ENCODE results near the gene MTO1.
"Not testable (repeated sequence)": the region's sequence is repeated elsewhere in the genome, so short reads cannot be mapped to it uniquely, and the experiment has no call there.

MTO1 gene

DNA sequence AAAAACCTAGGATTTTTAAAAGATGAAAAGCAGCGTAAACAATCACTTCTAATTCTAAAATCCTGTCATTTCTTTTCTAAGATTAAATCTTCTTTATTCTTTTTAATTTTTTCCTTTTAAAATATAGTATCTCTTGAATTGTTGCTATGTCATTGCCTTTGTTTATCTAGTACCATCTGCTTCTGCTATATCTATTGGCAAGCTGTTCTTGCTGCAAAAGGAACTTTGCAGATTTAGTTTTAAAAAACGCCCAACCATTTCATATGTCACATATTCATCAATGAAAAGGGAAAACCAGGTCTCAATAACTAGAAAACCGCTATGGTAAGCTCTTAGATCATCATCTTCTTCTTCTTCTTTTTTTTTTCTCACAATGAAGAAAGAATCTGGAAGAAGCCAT lies 70.8 kb downstream of the MTO1 start:
- no peak for DNase-seq (ENCODE audit: low read depth)

DNA sequence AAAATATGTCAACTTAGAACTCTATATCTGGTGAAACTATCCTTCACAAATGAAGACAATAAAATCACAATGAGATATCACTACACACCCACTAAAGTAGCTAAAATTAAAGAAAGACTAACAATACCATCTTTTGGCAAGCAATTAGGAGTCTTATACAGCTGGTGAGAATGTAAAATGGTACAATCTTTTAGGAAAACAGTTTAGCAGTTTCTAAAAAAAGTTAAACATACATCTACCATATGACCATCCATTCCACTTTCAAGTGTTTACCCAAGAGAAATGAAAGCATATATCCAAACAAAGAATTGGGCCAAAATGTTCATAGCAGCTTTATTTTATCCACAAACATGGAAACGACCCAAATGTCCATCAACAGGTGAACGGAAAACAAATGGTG lies 73.1 kb downstream of the MTO1 start:
- no peak for DNase-seq (ENCODE audit: low read depth)

DNA sequence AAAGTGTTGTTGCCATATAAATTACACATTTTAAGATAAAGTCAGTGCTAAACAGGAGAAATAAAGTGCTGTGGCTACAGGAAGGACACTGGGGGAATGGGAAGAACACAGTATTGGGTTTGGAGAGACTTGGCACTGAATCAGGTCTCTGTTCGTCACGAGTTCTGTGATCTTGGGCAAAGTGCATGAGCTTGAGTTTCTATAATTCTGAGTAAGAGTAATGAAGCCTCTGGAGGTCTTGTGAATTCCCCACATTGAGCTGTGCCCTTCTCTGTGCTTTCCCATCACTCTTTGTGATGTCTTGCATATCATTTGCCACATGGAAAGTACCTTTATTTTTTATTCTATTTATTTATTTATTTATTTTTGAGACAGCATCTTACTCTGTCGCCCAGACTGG lies 76.1 kb downstream of the MTO1 start:
- no peak for DNase-seq (ENCODE audit: low read depth)

DNA sequence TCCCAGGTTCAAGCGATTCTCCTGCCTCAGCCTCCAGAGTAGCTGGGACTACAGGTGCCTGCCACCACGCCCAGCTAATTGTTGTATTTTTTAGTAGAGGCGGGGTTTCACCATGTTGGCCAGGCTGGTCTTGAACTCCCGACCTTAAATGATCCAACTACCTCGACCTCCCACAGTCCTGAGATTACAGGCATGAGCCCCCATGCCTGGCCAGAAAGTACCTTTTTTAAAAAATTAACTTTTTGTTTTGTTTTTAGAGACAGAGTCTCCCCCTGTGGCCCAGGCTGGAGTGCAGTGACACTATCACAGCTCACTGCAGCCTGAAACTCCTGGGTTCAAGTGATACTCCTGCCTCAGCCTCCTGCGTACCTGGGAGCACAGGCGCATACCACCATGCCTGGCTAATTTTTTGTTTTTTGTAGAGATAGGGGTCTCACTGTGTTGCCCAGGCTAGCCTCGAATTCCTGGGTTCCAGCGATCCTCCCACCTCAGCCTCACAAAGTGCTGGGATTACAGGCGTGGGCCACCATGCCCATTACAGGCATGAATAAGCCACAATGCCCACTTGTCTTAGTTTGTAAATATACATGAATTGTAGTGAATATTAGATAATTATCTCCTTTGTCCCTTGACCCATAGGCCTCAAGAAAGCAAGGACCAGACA lies 76.7 kb downstream of the MTO1 start:
- DNase-seq (ENCODE audit: low read depth) = no peak

DNA sequence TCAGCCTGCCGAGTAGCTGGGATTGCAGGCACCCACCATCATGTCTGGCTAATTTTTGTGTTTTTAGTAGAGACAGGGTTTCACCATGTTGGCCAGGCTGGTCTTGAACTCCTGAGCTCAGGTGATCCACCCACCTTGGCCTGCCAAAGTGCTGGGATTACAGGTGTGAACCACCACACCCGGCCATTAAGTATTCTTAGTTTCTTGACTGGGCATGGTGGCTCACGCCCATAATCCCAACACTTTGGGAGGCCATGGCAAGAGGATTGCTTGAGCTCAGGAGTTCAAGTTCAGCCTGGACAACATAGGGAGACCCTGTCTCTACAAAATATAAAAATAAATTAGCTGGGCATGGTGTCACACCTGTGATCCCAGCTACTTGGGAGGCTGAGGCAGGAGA lies 80.9 kb downstream of the MTO1 start:
- DNase-seq (ENCODE audit: low read depth) = not testable (repeated sequence)

DNA sequence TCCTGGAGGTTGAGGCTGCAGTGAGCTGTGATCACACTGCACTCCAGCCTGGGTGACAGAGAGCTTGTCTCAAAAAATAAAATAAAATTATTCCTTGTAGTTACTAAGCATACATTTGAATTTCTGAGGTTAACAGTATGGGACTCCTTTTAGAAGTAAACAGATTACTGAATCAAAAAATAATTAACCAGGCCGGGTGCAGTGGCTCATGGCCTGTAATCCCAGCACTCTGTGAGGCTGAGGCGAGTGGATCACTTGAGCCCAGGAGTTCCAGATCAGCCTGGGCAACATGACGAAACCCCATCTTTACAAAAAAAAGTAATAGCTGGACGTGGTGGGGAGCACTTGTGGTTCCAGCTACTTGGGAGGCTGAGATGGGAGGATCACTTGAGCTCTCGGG lies 81.4 kb downstream of the MTO1 start:
- DNase-seq (ENCODE audit: low read depth) = no peak

DNA sequence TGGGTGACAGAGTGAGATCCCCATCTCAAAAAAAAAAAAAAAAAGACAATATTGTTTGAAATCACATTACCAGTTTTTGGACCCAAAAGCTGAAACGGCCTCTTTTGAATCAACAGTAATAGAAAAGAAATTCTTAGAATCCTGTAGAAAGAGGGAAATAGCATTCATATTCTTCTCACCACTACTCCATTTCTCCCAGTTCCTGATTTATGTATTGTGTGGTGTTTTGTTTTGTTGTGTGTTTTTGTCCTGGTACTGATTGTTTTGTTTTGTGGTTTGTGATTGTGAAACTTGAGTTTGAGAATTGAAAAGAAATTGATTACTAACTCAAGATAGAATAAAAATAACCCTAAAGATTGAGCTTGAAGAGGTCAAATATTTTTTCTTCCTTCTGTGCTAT lies 85.5 kb downstream of the MTO1 start:
- DNase-seq (ENCODE audit: low read depth) = no peak

DNA sequence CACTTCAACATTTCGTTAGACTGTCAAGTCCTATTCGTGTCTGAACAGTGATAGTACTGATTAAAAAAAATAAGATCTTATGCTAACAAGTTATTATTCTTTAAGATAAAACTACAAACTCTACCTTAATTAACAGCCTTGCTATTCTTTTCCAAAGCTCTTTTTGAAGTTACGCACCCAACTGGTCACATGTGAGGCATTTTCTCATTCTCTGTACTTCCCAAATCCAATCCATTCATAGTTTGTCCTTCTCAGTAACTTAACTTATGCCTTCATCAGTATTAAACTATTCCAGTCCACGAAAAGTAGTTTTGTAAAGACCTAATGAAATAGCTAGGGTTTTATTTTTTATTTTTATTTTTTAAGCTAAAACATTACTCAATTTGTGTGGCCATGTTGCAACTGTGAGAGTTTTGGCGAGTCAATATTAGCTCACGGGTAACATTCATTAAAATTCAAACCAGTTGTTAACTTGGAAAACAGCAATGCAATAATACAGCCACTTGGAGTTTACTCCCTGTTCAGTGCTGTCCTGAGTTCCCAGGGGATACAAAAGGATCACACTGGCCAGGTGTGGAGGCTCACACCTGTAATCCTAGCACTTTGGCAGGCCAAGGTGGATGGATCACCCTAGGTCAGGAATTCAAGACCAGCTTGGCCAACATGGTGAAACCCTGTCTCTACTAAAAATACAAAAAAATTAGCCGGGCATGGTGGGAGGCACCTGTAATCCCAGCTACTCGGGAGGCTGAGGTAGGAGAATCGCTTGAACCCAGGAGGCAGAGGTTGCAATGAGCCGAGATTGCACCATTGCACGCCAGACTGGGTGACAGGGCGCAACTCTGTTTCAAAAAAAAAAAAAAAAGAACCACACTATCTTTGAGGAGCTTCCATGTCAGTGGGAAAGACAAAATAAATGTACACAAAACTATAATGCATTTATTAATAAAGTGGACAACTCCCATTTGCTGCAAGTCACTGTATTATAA lies 87.2 kb downstream of the MTO1 start:
- DNase-seq (ENCODE audit: low read depth) = no peak

DNA sequence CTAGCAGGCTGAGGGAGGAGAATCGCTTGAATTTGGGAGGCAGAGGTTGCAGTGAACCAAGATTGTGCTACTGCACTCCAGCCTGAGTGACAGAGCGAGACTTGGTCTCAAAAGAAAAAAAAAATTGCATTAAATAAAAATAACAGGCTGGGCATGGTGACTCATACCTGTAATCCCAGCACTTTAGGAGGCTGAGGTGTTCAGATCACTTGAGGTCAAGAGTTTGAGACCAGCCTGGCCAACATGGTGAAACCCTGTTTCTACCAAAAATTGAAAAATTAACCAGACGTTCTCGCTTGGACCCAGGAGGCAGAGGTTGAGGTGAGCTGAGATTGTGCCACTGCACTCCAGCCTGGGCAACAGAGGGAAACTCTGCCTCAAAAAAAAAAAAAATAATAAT lies 89.6 kb downstream of the MTO1 start:
- DNase-seq (ENCODE audit: low read depth) = not testable (repeated sequence)

DNA sequence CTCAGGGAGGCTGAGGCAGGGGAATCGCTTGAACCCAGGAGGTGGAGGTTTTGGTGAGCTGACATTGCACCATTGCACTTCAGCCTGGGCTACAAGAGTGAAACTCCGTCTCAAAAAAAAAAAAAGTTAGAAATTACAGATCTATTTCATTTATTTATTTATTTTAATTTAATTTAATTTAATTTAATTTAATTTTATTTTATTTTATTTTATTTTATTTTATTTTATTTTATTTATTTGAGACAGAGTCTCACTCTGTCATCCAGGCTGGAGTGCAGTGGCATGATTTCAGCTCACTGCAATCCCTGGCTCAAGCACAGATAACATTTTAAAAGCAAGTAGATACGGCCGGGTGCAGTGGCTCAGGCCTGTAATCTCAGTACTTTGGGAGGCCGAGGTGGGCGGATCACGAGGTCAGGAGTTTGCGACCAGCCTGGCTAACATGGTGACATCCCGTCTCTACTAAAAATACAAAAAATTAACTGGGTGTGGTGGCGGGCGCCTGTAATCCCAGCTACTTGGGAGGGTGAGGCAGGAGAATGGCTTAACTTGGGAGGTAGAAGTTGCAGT lies 93.9 kb downstream of the MTO1 start:
- DNase-seq (ENCODE audit: low read depth) = not testable (repeated sequence)

DNA sequence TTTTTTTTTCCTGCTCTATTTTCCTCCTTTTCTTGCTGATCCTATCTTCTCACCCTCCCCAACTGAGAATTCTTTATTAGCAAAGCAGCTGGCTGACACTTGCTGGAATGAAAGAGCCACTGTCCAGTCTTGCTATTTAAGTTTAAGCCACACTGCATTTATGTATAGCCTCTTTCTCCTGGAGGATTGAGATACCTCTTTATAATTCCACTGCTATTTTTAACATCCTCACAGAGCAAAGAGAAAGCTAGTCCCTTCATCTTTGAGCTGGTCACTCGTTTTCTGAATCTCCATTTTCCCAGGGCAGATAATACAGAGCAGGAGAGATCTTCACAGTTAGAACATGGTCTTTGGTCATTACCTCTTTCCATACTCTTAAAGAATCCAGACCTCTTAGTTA lies 95.3 kb downstream of the MTO1 start:
- DNase-seq (ENCODE audit: low read depth) = no peak

All from fibroblast of the conjunctiva (primary cell).